GM19035 (cell line): ENCODE data around the gene SYT7.

Source experiments
- ATAC-seq: cut with Tn5 transposase; IDR thresholded peaks from one replicate; pipeline ENCODE4 v1.9.1; 2021; ENCODE audit not compliant: unreplicated experiment

SYT7 gene

DNA sequence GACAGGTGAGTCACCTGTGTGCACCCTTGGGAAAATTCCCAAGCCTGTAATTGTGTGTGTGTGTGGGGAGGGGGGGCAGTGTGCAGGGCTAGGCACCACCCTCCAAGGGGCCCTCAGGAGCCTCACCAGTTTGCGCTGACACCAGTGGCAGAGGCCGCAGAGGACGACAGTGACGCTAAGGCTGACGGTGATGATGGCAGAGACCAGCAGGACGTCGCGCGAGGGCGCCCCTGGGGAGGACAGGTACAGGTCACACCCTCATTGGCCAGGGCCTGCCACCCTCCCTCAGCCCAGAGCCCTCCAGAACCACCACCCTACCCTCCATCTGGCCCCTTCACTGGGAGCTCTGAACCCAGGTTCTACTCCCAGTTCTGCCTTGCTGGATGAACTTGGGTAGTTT, 24.9 kb downstream of the SYT7 start:
- ATAC-seq: no peak

DNA sequence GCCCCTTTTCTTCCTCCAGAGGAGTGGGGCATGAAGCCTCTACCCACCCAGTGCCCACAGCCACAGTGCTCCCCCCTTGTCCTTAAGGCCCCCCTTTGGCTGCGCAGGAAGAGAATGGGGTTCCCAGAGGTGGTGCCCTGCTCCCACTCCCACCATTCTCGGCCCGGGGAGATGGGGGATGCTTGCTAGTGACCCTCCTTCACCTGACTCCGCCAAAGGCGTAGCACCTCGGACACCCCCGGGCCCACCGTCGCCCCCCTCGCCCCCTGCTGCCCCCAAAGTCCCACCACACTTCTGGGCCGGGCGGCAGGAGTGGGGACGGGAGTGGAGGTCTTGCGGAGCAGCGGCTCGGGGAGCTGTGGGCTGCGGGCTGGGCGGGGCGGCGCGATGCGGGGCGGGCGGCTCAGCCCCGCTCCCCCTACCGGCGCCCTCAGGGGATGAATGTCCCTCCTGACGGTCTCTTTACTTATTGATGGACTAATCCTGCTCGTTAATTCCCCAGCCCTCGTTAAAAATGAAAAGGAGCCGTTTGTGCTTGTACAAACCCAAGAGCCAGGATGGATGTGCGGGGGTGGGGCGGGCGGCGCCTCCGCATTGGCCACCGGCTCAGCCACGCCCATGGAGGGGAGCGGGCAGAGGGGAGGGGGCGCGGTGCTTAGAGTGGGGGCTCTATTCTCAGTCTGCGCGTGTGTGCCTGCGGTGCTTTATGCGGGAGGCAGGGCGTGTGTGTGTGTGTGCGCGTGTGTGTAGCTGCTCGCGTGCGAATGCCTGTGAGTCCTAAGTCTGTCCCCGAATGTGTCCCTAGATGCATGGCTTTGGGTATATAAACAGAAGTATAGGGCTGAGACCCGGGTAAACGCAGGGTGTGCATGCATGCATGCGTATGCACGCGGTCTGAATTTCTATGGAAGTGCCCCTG, 25.6 kb downstream of the SYT7 start:
- no peak for ATAC-seq

DNA sequence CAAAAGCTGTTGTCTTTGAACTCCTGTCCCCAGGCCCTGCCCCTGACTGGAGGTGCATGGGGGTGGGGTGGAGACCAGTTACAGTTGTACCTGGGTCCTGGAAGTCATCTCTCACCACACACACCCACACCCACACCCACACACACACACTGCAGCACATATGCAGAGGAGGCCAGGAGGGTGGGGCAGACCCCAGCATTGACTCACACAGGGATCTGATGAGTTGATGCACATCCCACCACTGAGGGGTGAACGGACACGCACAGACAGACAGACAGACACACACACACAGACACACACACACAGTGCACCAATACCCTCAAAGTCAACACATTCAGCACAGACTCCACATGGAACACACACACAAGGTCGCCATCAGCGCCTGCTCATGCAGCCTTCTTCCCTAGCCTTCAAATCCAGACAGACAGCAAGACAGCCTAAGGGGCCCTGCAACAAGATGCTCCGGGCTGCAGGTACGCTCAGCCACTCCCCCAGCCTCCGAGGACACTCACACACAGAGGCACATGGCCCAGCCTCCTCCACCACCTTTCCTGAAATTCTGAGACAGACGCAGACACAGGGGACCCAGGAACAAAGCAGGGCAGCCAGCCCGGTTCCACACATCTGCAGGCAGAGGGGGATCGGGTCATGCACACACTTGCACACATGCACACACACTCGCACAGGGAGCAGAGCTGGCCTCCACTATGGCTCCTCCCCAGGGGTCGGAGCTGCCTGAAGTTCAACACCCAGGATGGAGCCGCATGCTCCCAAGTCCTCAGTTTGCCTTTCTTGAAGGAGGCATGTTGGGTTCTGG, 26.5 kb downstream of the SYT7 start:
- ATAC-seq: no peak

DNA sequence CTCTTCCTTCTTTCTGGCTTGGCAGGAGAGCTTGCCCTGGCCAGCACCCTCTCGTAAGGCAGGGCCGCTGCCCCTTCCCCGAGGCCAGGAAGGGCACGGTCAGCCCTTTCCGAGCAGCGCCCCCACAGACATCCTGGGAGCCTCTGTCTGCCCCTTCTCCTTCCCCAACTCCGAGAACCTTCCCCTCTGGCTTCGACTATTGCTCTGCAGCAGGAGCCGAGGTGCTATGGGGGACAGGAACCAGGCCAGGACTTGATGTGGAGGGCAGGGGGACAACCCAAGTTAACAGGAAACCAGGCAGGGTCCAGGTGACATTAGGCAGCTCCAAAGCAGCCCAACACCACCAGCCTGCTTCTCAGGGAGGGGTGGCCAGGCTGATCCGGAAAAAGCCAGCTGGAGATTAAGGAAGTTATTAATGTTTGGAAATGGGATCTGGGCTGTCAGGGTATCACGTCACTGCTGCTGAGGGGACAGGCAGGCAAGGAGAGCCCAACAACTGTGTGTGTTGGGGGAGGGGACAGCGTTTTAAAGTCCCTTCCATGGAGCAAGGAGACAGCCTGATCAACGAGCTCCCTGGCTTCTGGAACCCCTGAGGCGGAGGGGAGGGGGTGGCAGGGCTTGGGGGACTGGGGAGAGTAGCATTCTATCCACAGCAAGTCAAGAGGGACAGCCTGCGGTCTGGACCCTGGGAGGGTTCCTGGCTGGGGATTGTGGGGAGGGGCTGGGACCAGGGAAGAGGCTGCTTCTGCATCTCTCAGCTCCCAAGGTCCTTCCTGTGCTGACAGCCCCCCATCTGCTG, 27.3 kb downstream of the SYT7 start:
- no peak for ATAC-seq

DNA sequence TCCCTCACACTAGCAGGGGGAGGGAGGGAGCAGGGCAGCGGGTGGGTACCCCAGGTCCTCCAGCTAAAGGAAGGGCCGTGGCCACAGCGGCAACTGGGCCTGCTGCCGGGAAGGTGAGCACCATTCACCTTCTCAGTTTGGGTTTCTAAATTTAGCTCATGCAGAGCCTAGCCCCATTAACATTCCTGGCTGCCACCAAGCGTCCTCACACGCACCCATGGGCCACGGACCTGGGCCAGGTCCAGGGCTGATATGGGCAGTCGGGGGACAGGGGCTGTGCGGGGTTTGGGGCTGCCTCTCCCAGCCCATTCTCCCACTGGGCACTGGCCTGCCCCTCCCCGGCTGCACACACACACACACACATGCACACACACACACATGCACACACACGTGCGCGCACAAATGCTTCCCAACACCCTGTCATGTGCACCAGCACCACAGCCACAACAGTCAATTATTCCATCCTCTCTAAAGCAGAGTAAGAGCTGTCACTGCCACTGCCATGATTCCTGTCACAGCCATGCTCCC, 28.7 kb downstream of the SYT7 start:
- no peak for ATAC-seq

DNA sequence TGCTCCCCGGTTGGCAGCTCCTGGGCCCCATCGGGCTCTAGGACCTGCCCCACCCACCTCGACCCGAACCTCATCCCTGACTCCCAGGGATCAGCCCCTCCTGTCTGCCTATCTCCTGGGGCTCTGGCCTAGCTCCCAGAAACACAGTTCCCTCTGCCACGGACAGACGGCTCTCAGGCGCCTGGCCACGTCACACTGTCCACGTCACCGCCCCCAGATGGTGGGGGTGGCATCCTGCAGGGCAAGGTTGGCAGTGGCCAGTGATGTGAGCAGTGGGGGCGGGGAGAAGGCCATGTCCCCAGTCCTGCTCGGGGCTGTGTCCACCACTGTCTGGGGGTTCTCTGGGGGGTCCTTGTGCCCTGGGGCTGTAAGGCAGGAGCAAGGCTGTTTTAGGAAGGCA, 29.2 kb downstream of the SYT7 start:
- ATAC-seq: no peak

DNA sequence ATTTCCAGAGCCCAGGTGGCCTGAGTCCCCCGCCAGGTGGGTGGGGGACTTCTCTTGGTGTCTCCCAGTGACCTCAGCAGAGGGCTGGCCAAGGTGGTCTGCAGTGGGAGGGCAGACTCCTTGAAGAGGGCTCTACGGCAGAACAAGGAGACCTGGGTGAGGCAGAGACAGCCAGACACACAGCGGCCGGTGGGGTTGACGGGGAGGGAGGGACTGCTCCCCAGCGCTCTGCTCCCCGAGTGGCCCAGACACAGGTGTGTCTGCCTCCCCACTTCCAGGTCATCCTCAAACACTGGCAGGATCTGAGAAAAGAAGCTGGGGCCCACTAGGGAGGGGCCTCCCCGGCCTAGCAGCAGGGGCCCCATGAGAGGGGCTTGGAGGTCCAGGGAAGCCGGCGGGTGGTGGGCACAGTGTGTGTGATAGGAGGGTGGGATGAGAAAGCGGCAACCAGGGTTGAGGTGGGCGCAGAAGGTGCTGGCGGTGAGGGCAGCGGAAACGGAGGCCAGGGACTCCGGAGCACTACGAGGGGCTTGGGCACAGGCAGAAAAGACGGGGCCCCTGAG, 30.1 kb downstream of the SYT7 start:
- no peak for ATAC-seq

DNA sequence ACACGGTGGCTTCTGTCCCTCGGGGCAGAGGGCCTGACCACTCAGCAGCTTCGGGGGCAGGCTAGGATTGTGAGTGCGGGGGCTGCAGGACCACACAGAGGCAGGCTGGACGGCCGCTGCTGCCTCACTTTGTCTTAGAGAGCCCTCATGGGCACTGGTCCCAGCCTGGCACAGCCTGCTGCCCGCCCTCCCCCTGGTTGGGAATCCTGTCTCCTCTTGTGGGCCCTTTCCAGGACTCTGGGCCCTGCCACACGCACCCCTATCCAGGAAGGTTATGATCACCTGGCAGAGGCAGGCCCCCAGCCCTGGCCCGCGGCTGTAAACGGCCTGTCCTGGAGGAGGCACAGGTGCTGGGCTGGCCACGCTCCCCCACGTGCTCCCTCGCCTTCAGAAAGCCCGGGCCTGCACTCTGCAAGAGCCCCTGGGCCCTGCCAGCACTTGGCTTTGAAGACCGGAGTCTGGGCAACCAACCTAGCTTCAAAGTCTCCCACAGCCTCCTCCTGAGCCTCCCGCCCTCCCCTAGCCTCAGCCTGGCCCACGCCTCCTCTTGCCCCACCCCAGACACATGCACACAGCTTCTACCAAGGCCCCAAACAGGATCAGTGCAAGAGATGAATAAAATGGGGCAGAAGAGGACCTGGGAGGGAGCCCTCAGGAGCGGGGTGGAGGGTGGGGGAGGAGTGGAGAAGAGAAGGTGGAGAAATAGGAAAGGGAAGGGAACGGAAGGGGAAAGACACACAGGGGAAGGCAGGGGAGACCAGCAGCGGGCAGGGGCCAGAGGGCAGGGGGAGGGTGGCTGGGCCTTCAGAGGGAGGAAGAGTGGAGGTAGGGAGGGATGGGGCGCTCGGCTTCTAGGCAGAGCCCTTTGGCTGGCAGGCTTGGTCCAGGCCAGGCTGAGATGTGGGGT, 31.0 kb downstream of the SYT7 start:
- no peak for ATAC-seq

DNA sequence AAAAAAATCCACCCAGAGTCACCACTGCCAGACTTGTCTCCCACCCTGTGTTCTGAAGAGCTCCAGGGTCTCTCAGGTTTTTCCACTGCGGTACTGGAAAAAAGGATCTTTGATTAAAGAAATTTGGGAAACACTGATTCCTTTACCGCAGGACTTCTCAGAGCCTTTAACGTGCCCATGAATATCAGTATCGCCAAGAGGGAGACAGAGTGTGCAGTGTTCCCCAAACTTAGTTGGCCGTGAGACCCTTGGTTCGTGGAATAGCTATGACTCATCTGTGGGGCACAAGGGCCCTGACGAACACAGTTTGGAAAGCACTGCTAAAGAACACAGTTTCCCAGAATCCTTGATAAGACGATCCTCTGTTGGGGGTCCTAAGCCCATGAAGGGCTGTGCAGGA, 31.7 kb downstream of the SYT7 start:
- ATAC-seq: no peak

DNA sequence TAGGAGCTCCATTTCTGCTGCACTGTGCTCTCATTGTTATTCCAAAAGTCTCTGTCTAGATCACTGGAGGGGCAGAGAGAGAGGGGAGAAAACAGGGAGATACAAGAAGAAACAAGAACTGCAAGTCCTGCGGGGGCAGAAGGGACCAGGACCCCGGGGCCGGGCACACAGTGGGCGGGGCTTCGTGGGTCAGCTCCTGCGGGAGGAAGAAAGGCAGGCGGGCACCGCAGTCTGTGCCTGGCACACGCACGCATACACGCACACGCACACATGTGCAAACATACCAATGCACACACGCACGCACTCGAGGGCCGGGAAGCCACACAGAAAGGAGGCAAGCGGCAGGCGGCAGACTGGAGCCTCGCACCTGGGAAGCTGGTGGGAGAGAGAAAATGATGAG, 33.6 kb downstream of the SYT7 start:
- no peak for ATAC-seq

DNA sequence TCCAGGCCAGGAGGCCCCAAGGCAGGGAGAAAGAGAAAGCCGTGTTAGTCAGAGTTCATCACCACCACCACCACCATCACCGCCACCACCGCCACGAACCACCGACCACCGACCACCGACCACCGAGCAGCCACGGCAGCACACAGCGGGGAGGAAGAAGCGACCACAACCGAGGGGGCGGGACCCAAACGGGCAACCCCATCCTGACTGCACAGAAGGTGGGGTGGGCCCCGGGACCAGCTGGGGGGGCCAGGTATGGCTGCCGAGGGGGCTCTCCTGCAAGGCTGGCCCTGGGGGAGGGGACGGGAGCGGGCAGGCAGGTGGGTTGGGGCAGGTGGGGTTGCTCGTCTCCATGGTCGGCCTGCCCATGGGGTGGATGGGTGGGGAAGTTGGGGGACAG, 34.2 kb downstream of the SYT7 start:
- ATAC-seq: no peak

DNA sequence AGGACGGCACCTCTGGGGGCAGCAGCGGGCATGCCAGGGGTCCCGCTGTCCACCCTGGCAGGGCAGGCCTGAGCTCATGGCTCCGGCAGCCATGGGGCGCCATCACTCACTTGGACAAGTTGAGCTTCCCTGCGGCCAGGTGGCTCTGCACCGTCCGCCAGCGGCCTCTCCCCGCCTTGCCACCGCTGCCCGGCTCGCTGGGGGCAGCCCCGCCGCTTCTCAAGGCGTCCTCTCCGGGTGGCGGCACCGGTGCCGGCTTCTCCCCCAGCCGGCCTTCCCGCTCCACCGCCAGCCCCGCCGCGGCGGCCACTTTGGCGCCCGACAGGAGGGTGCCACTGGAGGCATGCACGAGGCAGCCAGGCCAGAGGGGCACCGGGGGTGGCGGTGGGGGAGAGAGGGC, 35.0 kb downstream of the SYT7 start:
- ATAC-seq: no peak

DNA sequence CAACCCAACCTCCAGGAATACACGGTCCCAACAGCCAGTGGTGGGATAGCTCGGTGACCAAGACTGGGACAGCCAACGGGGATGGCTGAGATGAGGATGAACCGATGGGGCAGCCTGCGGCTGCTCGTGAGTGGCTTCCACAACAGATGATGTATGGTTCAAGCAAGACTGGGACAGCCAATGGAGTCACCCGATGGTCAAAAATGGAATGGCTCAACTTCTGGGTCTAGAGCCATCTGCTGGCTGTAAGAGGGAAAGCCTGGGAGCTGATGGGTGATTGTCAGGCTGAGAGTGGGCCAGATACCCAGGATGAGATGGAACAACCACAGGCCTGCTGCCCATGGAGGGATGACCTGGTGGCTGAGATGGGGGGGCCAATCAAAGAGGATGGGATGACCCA, 35.5 kb downstream of the SYT7 start:
- no peak for ATAC-seq

DNA sequence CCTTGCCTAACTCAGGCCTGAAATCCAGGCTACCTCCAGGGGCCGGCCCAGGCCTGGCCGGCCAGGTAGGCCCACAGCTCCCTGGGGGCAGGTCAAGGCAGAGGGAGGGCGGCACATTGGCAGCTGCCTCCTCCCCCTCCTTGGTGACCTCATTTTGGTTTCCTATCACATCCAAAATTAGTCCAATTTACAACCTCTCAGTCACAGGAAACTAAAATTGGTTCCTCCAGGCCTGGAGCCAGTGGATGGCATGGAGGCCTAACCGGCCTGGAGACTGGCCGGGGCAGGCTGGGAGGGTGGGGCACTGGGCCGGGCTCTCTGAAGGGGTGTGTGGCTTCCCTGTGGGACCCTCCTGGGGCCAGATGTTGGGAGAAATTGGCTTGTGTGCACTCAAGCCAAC, 36.4 kb downstream of the SYT7 start:
- no peak for ATAC-seq

DNA sequence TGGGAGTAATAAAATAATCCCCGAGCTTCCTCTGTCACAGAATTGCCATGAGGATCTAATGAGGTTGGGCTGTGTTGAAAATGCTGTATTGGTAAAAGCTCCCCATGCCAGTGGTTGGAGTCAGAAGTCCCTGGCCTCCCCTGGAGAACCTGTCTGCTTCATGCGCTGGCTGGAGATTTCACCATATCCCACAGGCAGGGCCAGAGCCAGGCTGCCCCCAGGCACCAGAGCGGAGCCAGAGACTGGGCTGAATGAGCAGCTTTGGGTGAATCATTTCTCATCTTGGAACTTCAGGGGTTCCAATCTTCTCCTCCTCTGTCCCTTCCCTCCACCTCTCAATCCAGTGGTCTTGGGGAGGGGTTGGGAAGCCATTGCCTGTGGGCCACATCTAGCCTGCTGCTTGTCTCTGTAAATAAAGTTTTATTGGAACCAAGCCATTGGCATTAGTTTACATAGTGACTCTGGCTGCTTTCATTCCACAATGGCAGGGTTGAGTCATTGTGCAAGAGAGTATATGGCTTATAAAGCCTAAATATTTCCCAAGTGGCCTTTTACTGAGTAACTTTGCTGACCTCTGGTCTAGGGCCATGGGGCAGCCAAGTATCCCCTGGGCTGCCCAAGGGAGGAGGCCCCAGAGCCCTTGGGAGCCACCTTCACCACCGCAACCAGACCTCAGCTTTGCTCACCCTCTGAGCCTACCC, 37.1 kb downstream of the SYT7 start:
- no peak for ATAC-seq

DNA sequence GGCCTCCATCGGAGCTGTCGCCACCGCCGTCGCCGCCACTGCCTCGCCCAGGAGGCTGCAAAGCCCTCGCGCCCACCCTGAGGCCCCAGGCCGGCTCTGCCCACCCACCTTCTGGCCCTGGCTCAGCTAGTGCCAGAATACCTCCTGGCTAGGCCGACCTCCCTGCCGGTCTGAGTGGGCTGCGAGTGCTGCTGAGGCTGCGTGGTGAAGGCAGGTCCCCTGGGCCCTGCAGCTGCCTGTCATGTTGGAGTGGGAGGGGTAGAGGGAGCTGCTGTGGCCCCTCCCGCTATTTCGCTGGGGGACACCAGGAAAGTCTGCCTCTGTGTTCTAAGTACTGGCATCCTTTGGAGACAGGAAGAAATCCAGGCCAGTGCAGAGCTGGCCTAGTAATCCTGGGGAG, 38.2 kb downstream of the SYT7 start:
- ATAC-seq: no peak

DNA sequence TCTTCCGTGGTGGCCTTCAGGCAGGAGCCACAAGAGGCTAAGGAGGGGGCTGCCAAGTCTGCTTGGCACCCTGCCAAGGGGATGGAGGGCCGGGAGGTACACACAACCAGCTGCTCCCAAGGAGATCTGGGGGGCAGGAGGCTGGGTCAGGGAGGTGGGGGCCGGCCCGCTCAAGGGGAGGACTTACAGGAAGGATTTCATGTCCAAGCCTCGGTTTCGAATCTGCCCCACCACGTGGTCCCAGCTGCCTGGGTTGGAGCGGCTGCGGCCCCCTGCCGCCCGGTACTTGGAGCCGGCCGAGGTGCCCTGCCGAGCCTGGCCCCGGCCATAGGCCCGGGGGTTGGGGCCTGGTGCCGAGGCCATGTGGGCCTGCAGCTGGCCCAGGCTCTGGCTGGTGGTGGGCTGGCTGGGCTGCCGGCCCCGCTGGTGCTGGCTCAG, 38.8 kb downstream of the SYT7 start:
- ATAC-seq: no peak

DNA sequence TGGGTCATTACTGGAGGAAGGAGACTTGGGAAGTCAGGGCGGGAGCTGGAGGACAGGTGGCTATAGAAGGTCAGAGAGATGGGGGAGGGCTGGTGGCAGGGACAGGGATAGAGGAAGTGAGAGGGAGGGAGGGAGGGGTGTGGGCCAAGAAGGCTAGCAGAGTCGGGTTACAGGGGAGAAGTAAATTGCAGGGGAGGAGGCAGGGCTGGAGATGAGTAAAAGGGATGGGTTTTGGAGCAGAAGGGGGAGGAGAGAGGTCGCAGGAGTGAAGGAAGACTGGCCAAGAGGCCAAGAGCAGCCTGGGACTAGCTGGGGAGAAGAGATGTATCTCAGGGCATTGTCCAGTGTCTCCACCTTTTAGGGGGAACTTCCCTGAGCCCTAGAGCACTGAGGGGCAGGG, 39.3 kb downstream of the SYT7 start:
- no peak for ATAC-seq

DNA sequence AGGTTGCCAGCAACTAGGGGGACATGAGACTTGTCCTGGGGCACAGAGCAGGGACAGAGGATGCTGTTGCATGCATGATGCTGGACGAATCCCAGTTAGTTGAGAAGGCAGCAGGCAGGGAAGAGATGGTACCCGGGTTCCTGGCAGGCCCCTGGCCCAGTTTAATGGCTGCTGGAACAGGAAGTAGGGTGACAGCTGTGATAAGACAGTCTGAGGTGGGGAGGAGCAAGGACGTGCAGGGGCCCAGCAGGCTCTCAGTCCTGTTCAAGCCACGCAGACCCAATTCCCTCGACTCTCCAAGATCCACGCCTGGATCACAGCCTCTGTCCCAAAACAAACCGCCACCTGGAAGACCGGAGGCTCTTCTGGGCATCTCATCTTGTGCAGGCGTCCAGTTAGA, 40.3 kb downstream of the SYT7 start:
- no peak for ATAC-seq
